ENCODE data around the gene AIP.
"Not testable (repeated sequence)": the region's sequence is repeated elsewhere in the genome, so short reads cannot be mapped to it uniquely, and the experiment has no call there.

AIP gene

DNA sequence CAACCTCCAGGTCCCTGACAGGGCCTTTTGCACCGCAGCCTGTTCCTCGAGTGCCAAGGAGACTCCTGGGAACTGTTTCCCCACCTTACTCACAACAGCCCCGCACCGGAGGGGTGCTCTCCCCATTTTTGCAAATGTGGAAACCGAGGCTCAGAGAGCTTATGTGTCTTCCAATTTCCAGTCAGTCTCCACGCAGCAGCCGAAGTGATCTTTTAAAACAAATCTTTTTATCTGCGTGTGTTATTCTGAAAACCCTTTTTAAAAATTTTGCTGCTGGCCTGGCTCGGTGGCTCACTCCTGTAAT, 13.4 kb upstream of the AIP start:
- DNase-seq = no peak

- no peak for DNase-seq
Observed at GRCh38 chr11:67470337-67471002, 12.4 kb upstream of the AIP start.

GRCh38 chr11:67472882-67473281, 9.9 kb upstream of the AIP start:
- no peak for DNase-seq

GRCh38 chr11:67476692-67477091, 6.1 kb upstream of the AIP start:
- not testable (repeated sequence) for DNase-seq

- DNase-seq = not testable (repeated sequence)
Observed at GRCh38 chr11:67477344-67478050, 5.3 kb upstream of the AIP start.

DNA sequence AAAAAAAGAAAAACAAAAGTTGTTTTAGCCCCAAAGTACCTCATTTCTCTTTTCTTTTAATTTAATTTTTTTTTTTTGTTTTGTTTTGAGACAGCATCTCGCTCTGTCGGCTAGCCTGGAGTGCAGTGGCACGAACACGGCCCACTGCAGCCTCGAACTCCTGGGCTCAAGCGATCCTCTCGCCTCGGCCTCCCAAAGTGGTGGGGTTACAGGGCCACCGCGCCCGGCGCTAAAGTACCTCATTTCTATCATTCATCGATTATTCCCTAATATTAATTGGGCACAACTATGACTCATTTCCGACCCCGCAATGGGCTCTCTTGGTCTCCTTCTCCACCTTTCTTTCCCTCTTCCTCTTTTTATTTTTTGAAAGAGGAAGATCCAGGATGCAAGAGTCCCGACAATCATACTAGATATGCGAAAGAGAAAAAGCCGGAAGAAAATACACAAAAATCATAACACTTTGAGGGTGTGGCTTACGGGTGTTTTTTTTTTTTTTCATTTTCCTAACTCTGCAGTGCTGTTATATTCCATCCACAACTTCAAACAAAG, 475 bp upstream of the AIP start:
- DNase-seq = peak; percentile 70

GRCh38 chr11:67483831-67484665, 1.2 kb downstream of the AIP start:
- DNase-seq = no peak

DNA sequence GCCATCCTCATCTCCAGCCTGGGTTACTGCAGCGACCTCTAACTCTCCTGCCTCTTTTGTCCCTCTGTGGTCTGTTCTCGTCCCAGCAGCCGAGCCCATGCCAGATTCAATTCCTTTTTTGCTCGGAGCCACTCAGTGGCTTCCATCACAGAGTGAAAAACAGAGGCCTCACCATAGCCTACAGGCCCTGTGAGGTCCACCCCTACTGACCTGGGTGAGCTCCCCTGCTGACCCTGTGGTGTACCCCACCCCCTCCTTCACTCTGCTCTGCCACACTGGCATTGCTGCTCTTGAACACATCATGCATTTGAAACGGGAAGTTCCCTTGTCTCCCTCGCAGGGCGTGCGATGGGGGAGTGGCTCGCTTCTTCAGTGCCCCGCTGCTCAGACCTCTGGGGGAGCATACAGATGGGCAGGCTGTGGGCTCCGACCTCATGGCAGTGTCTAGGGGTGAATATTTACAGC, 2.1 kb downstream of the AIP start:
- DNase-seq = peak; percentile 65

DNA sequence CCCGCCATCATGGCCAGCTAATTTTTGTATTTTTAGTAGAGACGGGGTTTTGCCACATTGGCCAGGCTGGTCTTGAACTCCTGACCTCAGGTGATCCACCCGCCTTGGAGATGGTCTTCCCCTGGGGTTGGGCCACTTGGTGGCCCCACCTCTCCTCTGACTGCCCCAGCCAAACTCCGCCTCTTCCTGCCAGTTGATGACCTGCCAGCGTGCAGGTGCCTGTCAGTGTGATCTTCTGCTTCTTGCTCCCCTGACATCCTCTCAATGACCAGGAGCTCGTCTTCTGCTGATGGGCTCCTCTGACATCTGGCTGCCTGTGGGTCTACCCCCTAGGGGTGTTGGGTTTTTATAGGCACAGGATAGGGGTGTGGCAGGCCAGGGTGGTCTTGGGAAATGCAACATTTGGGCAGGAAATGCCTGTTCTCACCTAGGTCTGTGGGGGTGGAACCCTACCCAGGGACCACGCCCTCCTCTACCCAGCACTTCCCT, 3.1 kb downstream of the AIP start:
- not testable (repeated sequence) for DNase-seq

DNA sequence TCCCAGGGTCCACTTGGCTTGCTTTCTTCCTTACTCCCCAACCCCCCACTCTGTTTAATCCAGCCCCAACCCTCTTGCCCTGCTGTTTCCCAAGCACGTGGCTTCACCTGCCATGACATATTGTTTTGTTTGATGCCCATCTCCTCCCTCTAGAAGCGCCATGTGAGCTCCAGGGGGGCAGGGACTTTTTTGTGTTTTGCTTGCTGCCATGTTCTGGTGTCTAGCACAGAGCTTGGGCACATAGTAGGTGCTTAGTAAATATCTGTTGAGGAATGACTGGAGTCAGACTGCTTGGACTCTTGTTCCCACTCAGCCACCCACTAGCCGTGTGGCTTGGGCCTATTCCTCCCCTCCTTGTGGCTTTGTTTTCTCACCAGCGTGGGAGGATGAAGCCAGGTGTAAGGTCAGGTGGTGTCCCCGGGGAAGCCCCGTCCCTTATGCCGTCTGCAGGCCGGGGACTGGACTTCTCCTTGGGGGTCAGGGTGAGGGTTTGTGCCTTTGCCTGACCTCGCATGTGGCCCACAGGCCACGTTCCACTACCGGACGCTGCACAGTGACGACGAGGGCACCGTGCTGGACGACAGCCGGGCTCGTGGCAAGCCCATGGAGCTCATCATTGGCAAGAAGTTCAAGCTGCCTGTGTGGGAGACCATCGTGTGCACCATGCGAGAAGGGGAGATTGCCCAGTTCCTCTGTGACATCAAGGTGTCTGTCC, 3.8 kb downstream of the AIP start:
- DNase-seq = no peak

- DNase-seq = no peak
Observed at GRCh38 chr11:67489203-67489884, 6.5 kb downstream of the AIP start.

DNA sequence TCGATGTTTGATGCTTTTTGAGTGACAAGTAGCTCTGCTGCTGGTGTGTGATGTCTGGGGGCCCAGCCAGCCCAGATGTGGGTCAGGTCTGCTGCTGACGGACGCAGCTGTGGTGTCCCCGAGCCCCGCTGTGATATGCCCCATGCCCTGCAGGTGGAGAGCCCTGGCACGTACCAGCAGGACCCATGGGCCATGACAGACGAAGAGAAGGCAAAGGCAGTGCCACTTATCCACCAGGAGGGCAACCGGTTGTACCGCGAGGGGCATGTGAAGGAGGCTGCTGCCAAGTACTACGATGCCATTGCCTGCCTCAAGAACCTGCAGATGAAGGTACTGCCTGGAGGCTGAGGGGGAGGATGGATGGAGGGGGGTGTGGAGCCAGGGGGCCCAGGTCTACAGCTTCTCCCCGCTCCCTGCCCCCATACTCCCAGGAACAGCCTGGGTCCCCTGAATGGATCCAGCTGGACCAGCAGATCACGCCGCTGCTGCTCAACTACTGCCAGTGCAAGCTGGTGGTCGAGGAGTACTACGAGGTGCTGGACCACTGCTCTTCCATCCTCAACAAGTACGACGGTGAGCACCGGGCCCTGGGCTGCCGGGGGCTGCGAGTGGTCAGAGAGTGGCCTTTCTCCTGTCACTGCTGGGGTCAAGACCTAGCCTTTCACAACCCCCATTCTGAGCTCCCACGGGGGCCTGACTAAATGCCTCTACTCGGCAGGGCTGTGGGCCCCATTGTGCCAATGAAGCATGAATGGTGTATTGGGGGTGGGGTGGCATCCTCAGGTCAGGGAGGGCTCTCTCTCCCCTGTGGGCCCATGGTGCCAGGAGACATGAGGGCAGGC, 7.3 kb downstream of the AIP start:
- DNase-seq = no peak

DNA sequence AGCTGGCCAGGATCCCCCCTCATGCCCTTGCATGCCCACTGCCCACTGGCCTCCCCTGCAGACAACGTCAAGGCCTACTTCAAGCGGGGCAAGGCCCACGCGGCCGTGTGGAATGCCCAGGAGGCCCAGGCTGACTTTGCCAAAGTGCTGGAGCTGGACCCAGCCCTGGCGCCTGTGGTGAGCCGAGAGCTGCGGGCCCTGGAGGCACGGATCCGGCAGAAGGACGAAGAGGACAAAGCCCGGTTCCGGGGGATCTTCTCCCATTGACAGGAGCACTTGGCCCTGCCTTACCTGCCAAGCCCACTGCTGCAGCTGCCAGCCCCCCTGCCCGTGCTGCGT, 7.9 kb downstream of the AIP start:
- no peak for DNase-seq

DNA sequence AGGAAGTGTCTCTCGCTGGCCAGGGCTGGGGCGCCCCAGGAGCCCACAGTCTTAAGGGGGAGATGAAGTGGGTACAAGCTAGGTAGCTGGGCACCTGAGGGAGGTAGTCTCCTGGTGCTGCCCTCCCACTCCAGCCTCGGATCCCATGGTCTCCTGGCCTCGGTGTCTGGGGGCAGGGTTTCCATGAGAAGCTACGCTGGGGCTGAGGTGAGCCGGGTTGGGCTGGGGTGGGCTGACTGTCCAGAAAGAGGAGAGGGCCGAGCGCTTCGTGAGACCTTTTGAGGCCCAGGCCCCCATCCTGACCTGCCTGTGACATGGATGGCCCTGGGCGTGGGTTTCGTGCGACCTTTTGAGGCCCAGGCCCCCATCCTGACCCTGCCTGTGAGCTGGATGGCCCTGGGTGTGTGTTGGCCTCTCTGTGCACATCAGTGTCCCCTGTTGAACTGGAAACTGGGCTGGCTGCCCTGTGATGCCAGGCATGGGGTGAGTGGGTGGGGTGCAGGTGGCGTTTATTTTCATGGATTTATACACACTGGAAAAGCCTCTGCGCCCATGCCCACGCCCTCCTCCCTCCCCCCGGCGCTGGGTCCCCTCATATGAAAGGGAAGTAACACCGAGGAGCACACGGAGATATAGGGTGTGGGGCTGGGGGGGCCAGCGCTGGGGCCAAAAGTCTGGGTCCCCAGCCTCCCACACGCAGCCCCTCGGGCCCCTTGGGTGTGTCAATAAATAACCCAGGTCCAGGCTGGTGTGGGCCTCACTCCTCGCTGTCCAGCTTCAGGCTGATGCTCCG, 8.6 kb downstream of the AIP start:
- DNase-seq = no peak

GRCh38 chr11:67492069-67492727, 9.4 kb downstream of the AIP start:
- DNase-seq = no peak

GRCh38 chr11:67492801-67493547, 10.1 kb downstream of the AIP start:
- DNase-seq = no peak

GRCh38 chr11:67493548-67494370, 10.9 kb downstream of the AIP start:
- no peak for DNase-seq
